ENCODE data around the gene FER1L5.

GRCh38 chr2:96680561-96681141 is 38.1 kb downstream of the FER1L5 start:
- TF ChIP-seq POLR2A (IDR thresholded peaks at IDR 0.05; ENCODE audit: low read depth, low read length) = no peak
- no peak for TF ChIP-seq POLR2AphosphoS5 (IDR thresholded peaks at IDR 0.05; ENCODE audit: low read depth, low read length)
- no peak for TF ChIP-seq TAF1 (IDR thresholded peaks at IDR 0.05; ENCODE audit: borderline replicate concordance, low read depth, low read length)
